Measurements from ENCODE around the gene LIPJ.

LIPJ gene

GRCh38 chr10:88586462-88586861, at the start of gene LIPJ:
Gene LIPJ, plus strand, starts transcription at chr10:88586762. Its CDS starts 3,926 bp downstream, at chr10:88590688.
- no peak for TF ChIP-seq CTCF (IDR thresholded peaks at IDR 0.05; ENCODE audit: low read depth, low read length)
- no peak within 1 kb of the TSS for H3K4me3 ChIP-seq (replicated peaks in 1 of 2; ENCODE audit: low read depth in 2 of 2, low read length in 2 of 2)
- no peak for DNase-seq (ENCODE audit: low read depth in 2 of 2)

GRCh38 chr10:88537322-88537721, 49.2 kb upstream of the LIPJ start:
- H3K4me3 ChIP-seq (replicated peaks in 1 of 2; ENCODE audit: low read depth in 2 of 2, low read length in 2 of 2) = no peak overlapping the region
- no peak for TF ChIP-seq CTCF (IDR thresholded peaks at IDR 0.05; ENCODE audit: low read depth, low read length)
- DNase-seq (ENCODE audit: low read depth in 2 of 2) = peak in 1 of 2 donors; percentile 18

- no peak for TF ChIP-seq CTCF (IDR thresholded peaks at IDR 0.05; ENCODE audit: low read depth, low read length)
- no peak overlapping the region for H3K4me3 ChIP-seq (replicated peaks in 1 of 2; ENCODE audit: low read depth in 2 of 2, low read length in 2 of 2)
- peak; percentile 83 to 90 for DNase-seq (ENCODE audit: low read depth in 2 of 2)
Measured at GRCh38 chr10:88538048-88538447, 48.5 kb upstream of the LIPJ start.

- no peak for DNase-seq (ENCODE audit: low read depth in 2 of 2)
- no peak overlapping the region for H3K4me3 ChIP-seq (replicated peaks in 1 of 2; ENCODE audit: low read depth in 2 of 2, low read length in 2 of 2)
- TF ChIP-seq CTCF (IDR thresholded peaks at IDR 0.05; ENCODE audit: low read depth, low read length) = no peak
Measured at GRCh38 chr10:88540351-88540750, 46.2 kb upstream of the LIPJ start.

GRCh38 chr10:88541116-88541626, 45.4 kb upstream of the LIPJ start:
- peak; percentile 72 to 85 for DNase-seq (ENCODE audit: low read depth in 2 of 2)
- TF ChIP-seq CTCF (IDR thresholded peaks at IDR 0.05; ENCODE audit: low read depth, low read length) = no peak
- H3K4me3 ChIP-seq (replicated peaks in 1 of 2; ENCODE audit: low read depth in 2 of 2, low read length in 2 of 2) = no peak overlapping the region

- no peak for TF ChIP-seq CTCF (IDR thresholded peaks at IDR 0.05; ENCODE audit: low read depth, low read length)
- DNase-seq (ENCODE audit: low read depth in 2 of 2) = peak in 1 of 2 donors; percentile 65
- H3K4me3 ChIP-seq (replicated peaks in 1 of 2; ENCODE audit: low read depth in 2 of 2, low read length in 2 of 2) = no peak overlapping the region
Measured at GRCh38 chr10:88542522-88542921, 44.0 kb upstream of the LIPJ start.
